GM03348 (cell line): ENCODE measurements around the gene EEF1AKMT1.

Experiments
- DNase-seq: peaks from one replicate; pipeline ENCODE4 v3.0.0; 2012; ENCODE audit warnings: low spot score

EEF1AKMT1 gene

GRCh38 chr13:20773194-20774080, at the start of gene EEF1AKMT1:
Gene EEF1AKMT1 (minus strand): TSS chr13:20773961. CDS start chr13:20757598, 16,363 bp downstream.
- DNase-seq: peak; percentile 99

DNA sequence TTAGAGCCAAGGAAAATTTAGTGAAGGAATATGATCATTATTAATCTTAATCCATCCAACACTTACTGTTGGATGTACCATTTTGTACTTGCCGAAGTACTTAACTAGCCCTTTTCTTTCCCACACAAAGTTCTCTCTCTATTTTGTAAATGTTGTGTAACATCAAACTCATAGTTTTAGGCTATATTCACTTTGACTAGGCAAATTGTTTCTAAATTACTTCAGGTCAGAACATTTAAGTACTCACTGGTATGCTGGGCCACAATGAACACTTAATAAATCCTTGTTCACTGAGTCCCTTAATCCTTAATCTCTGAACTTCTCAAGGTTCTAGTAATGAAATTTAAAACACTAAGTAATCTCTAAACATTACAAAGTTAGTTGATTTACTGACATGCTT, 49.3 kb upstream of the EEF1AKMT1 start:
- DNase-seq: no peak

- DNase-seq: no peak
Observed at GRCh38 chr13:20822406-20822805, 48.6 kb upstream of the EEF1AKMT1 start.

- no peak for DNase-seq
Observed at GRCh38 chr13:20819715-20820114, 46.0 kb upstream of the EEF1AKMT1 start.

GRCh38 chr13:20815464-20815863, 41.7 kb upstream of the EEF1AKMT1 start:
- no peak for DNase-seq

DNA sequence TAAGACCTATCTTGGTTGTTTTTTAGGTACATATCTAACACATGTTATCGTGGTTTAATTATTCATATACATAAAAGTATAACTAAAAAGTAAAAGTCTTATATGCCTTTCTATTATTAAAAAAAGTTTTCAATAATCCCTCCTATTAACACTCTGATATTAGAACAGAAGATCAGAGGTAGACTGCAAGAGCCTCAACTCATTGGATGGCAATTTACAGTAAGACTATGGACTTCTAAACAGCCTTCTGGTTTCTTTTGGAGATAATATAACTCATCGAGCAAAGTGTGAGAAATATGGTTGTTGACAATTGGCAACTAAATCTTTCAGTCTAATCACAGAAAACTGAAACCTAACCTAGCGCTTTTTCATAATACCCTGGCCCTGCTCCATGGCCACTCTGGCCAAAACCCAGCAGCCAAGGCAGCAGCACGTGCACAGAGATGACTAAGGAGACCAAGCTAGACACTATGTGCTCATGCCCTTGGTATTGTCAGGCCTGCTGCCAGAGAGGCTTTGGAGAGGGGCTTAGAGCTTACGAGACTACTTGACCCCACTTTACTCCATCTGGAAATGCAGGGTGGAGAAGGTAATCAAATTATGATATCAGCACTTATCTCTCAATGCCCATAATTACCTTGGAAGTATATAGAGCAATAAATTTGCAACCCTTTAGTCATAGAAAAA, 40.6 kb upstream of the EEF1AKMT1 start:
- peak; percentile 81 for DNase-seq

DNA sequence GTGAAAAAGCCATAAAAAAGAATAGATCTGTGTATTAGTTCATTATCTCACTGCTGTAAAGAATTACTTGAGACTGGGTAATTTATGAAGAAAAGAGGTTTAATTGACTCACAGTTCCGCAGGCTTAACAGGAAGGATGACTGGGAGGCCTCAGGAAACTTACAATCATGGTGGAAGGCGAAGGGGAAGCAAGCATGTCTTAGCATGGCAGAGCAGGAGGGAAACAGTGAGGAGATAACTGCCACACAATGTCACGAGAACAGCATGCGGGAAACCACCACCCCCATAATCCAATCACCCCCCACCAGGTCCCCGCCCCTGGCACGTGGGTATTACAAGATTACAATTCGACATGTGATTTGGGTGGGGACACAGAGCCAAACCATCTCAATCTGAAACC, 39.1 kb upstream of the EEF1AKMT1 start:
- DNase-seq: no peak

GRCh38 chr13:20810808-20811207, 37.0 kb upstream of the EEF1AKMT1 start:
- DNase-seq: no peak

DNA sequence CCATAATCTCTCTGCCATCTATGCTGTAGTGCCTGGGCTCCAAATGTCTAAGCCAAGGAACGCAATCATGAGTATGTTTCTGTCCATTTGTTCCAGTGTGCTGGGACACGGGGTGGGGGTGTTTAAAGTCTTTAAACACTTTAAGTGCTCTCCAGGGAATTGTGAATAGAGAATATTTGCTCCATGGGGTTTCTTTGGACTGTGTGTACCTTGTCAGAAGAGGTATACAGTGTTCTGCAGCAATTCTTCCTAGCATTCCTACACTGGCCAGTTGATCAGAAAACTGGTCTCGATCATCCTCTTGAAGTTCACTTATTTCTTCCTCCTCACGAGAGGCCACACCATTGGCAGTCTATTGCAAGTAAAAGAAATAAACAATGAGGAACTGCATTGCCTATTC, 35.1 kb upstream of the EEF1AKMT1 start:
- DNase-seq: no peak

DNA sequence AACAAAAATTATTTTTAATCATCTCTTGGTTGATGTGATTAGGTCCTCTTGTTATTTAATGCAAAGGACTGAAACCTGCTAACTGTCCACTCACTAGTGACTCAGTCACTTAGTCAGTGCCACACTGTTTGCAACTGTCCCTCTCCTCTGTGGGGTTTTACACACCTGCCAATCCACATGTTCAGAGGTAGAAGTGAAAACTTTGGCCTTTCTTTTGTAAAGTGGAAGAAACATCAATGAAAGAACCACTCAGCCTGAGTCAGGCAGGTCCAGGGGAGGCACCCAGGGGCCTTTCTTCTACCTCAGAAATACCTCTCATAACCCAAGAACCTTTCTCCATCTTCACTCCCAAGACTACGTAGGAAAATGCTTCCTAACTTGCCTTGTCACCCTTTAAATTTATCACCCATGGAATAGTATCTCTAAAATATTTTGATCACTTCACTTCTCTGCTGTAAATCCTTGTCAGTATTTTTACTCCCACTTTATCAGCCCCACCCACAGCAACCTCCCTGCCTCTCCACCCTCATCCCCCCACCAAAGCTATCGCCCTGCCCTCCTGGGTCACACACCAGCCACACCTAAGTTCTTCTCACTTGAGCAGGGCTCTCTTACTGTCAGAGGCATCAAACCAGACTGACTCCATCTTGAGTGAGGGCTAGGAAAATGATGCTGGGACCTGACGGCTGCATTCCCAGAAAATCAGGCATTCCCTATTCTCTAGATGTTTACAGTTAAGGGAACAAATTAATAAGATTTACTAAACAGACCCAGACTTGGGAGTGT, 29.6 kb upstream of the EEF1AKMT1 start:
- DNase-seq: no peak

GRCh38 chr13:20801707-20802106, 27.9 kb upstream of the EEF1AKMT1 start:
- DNase-seq: no peak

DNA sequence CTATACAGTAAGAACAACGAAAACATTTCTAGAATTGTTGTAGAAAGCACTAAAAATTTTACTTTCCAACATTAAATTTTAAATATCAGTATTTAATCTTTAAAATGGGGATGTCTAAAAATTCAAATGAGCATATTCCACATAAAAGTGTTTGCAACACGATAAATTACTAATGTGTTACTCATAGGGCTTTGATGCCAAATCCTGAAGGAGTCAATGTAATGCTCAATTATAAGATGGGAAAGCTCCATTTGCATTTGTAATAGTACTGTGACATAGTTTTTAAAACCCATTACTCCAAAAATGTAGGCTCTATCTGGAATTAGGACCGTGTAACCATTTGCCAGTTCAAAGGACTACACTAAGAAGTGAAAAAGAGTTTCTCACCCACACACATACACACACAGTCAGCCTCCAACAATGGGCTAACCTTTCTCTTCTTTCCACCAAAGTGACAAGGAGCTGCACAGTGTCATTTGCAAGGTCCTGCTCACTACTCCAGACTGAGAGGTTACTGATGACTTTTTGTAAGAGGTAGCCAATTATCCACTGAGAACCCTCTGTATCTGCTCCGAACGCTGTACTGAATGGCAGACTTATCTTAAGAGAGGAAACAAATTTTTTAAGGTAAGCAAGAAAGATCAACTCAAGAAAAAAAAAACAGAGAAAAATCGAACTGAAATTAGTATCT, 26.1 kb upstream of the EEF1AKMT1 start:
- DNase-seq: peak; percentile 26

- DNase-seq: no peak
Observed at GRCh38 chr13:20798027-20798426, 24.3 kb upstream of the EEF1AKMT1 start.

- DNase-seq: peak; percentile 29
Observed at GRCh38 chr13:20796791-20797508, 23.2 kb upstream of the EEF1AKMT1 start.

- no peak for DNase-seq
Observed at GRCh38 chr13:20789665-20790064, 15.9 kb upstream of the EEF1AKMT1 start.

- no peak for DNase-seq
Observed at GRCh38 chr13:20788312-20788711, 14.6 kb upstream of the EEF1AKMT1 start.

- DNase-seq: no peak
Observed at GRCh38 chr13:20787180-20787579, 13.4 kb upstream of the EEF1AKMT1 start.

- DNase-seq: no peak
Observed at GRCh38 chr13:20782116-20782708, 8.5 kb upstream of the EEF1AKMT1 start.

- no peak for DNase-seq
Observed at GRCh38 chr13:20780317-20780716, 6.6 kb upstream of the EEF1AKMT1 start.

DNA sequence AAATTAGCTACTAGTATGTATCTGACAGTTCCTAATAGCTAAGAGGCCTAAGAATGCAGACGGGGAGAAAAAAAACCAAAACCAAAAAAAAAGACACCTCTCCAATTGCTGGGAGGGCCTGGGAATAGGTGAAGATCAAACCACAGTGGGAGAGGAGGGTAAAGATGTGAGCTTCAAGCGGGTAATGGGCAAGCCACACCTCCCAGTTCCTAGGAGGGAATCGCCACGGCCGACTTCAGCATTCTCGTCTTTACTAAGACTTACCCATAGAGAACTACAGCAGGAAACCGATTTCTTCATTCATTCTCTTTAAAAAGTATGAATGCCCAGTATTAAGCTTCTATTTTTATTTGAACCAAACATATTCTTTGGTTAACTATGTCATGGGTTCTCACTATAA, 5.6 kb upstream of the EEF1AKMT1 start:
- no peak for DNase-seq

- DNase-seq: no peak
Observed at GRCh38 chr13:20778311-20778710, 4.5 kb upstream of the EEF1AKMT1 start.
